SK-N-SH (cell line): ENCODE results near the gene MBNL1. TPM values are rescaled to one million over a fixed set of nuclear protein-coding genes. Genes with fewer than 3 reads are reported as not detected.
A peak's percentile ranks its signal among the peaks of the same experiment; 100 is the strongest.

ENCODE experiments used
- CTCF ChIA-PET: fragments of 300-600, 350-600 bp; formaldehyde crosslinking; extraction: SDS; loops from one replicate; lab custom pipeline; 2021; lab: Yijun Ruan, JAX
- POLR2A ChIA-PET: fragments of 350-600 bp; sonication (Branson Sonifier 250); formaldehyde crosslinking; extraction: SDS; loops from one replicate; lab custom pipeline; 2020; ENCODE audit warnings: antibody characterized with exemption, inconsistent platforms; lab: Yijun Ruan, JAX
- DNase-seq: peaks from one replicate; pipeline ENCODE4 v3.0.0; 2012
- H2AFZ ChIP-seq: fragments of 200-600 bp; sonication (generic); 2 replicates; pipeline ENCODE4 v1.8.1; 2016; ENCODE audit warnings: antibody characterized with exemption, mild to moderate bottlenecking, low read depth
- H3F3A ChIP-seq: fragments of 200-600 bp; sonication (generic); replicated peaks from 2 replicates; pipeline ENCODE3; 2016; ENCODE audit warnings: antibody characterized with exemption, mild to moderate bottlenecking; ENCODE audit not compliant: insufficient read depth
- H3K27ac ChIP-seq, 2 experiments: fragments of 200-500 bp in 1 of 2; fragments of 200-600 bp in 1 of 2; sonication (Bioruptor generic) in 1 of 2; sonication (generic), shearing (Covaris generic) in 1 of 2; 2 replicates each; pipeline versions ENCODE4 v1.5.1 to v1.6.1; 2014 to 2016; ENCODE audit warnings: low read depth in 2 of 2, inconsistent platforms in 1 of 2, low read length in 1 of 2, mild to moderate bottlenecking in 1 of 2, mixed read lengths in 1 of 2
- H3K27me3 ChIP-seq: fragments of 200-600 bp; sonication (generic), shearing (Covaris generic); 2 replicates; pipeline ENCODE4 v1.6.1; 2016; ENCODE audit warnings: mixed run types; ENCODE audit not compliant: insufficient read depth
- H3K36me3 ChIP-seq, 2 experiments: fragments of 200-500 bp in 1 of 2; fragments of 200-600 bp in 1 of 2; sonication (Bioruptor generic) in 1 of 2; sonication (generic) in 1 of 2; replicated peaks in 1 of 2; 2 replicates each; pipeline versions ENCODE3 to v1.5.1; 2014 to 2016; ENCODE audit warnings: low read length in 1 of 2, mild to moderate bottlenecking in 1 of 2; ENCODE audit not compliant: insufficient read depth in 2 of 2, control insufficient read depth in 1 of 2
- H3K4me1 ChIP-seq, 2 experiments: fragments of 200-500 bp in 1 of 2; fragments of 200-600 bp in 1 of 2; sonication (Bioruptor generic) in 1 of 2; sonication (generic), shearing (Covaris generic) in 1 of 2; 2 replicates each; pipeline versions ENCODE4 v1.5.1 to v1.6.1; 2014 to 2016; ENCODE audit warnings: low read depth in 1 of 2, low read length in 1 of 2, mixed run types in 1 of 2; ENCODE audit not compliant: insufficient read depth in 2 of 2, control insufficient read depth in 1 of 2
- H3K4me2 ChIP-seq: fragments of 200-600 bp; sonication (generic), shearing (Covaris generic); 2 replicates; pipeline ENCODE4 v1.6.1; 2017; ENCODE audit warnings: mixed run types
- H3K4me3 ChIP-seq, 2 experiments: fragments of 200-500 bp in 1 of 2; fragments of 200-600 bp in 1 of 2; sonication (Bioruptor generic) in 1 of 2; sonication (generic), shearing (Covaris generic) in 1 of 2; 2 replicates each; pipeline versions ENCODE4 v1.5.1 to v1.8.1; 2014 to 2016; ENCODE audit warnings: low read depth in 2 of 2, inconsistent platforms in 1 of 2, low read length in 1 of 2, mild to moderate bottlenecking in 1 of 2, mixed read lengths in 1 of 2, moderate library complexity in 1 of 2
- H3K79me2 ChIP-seq: fragments of 200-600 bp; sonication (generic); 2 replicates; pipeline ENCODE4 v1.8.1; 2017; ENCODE audit warnings: mild to moderate bottlenecking; ENCODE audit not compliant: insufficient read depth
- H3K9ac ChIP-seq: fragments of 200-600 bp; sonication (generic); 2 replicates; pipeline ENCODE4 v1.6.1; 2017; ENCODE audit warnings: mixed run types
- H3K9me2 ChIP-seq: fragments of 200-600 bp; sonication (generic); 2 replicates; pipeline ENCODE4 v1.6.1; 2017; ENCODE audit warnings: mixed run types
- H3K9me3 ChIP-seq: fragments of 200-600 bp; sonication (generic); 2 replicates; pipeline ENCODE4 v1.6.1; 2017; ENCODE audit warnings: mixed run types, mild to moderate bottlenecking, moderate library complexity
- H4K20me1 ChIP-seq: fragments of 200-600 bp; sonication (generic); 2 replicates; pipeline ENCODE4 v1.6.1; 2017; ENCODE audit warnings: mild to moderate bottlenecking, mixed run types; ENCODE audit not compliant: insufficient read depth
- ELF1 ChIP-seq: IDR thresholded peaks from 2 replicates; pipeline ENCODE4 v1.4.0; 2012
- EZH2phosphoT487 ChIP-seq: fragments of 200-600 bp; sonication (generic); IDR thresholded peaks from 2 replicates; pipeline ENCODE4 v1.6.1; 2017; ENCODE audit warnings: low read depth, mixed run types, mild to moderate bottlenecking, antibody characterized with exemption, moderate library complexity, borderline replicate concordance
- FOXJ3 ChIP-seq: sonication (generic); formaldehyde crosslinking; IDR thresholded peaks from 2 replicates; pipeline ENCODE4 v1.5.1; 2020; ENCODE audit warnings: mild to moderate bottlenecking, missing genetic modification reagents
- GATA2 ChIP-seq: sonication (generic); formaldehyde crosslinking; IDR thresholded peaks from 2 replicates; pipeline ENCODE4 v1.5.0; 2020; ENCODE audit warnings: mild to moderate bottlenecking, missing genetic modification reagents
- JUND ChIP-seq: IDR thresholded peaks from 2 replicates; pipeline ENCODE4 v1.4.0; 2012
- POLR2AphosphoS5 ChIP-seq: IDR thresholded peaks from 2 replicates; pipeline ENCODE4 v1.6.1; 2012; ENCODE audit warnings: low read depth, low read length
- RCOR1 ChIP-seq: fragments of 150-350 bp; IDR thresholded peaks from 2 replicates; pipeline ENCODE4 v1.6.1; 2017; ENCODE audit warnings: antibody characterized with exemption, low read length
- SIN3A ChIP-seq: IDR thresholded peaks from 2 replicates; pipeline ENCODE4 v1.6.1; 2012; ENCODE audit warnings: low read depth, mild to moderate bottlenecking, low read length, moderate library complexity, borderline replicate concordance
- SMC3 ChIP-seq: IDR thresholded peaks from 2 replicates; pipeline ENCODE4 v1.6.1; 2012; ENCODE audit warnings: low read depth, low read length, improper control_type of control experiment
- TAF1 ChIP-seq: IDR thresholded peaks from 2 replicates; pipeline ENCODE4 v1.6.1; 2012; ENCODE audit warnings: low read depth, mild to moderate bottlenecking, low read length, moderate library complexity, borderline replicate concordance
- TCF12 ChIP-seq: IDR thresholded peaks from 2 replicates; pipeline ENCODE4 v1.4.0; 2012
- WGBS: methylation state at CpG from one replicate; pipeline ENCODE4 v1.1.6; 2017; ENCODE audit warnings: low lambda C conversion rate; 5-methylcytosine and 5-hydroxymethylcytosine counted together
- polyA plus RNA-seq, 3 experiments: library from polyadenylated mRNA; depleted of rRNA; stranded (reverse); fragments of >200 nt; gene quantifications; 2 replicates each; pipeline ENCODE4 v1.2.3, GENCODE V29; 2012
- TF ChIP-seq, protein P1 (sequence below): IDR thresholded peaks from 2 replicates; pipeline ENCODE4 v1.4.0; 2012; ENCODE audit warnings: low read depth, borderline replicate concordance
- TF ChIP-seq, protein P2 (sequence below): IDR thresholded peaks from 2 replicates; pipeline ENCODE4 v1.4.0; 2012; ENCODE audit warnings: low read depth
- TF ChIP-seq, protein P3 (sequence below): IDR thresholded peaks from 2 replicates; pipeline ENCODE4 v1.4.0; 2012; ENCODE audit warnings: low read depth, borderline replicate concordance
- TF ChIP-seq, protein P4 (sequence below): fragments of 200-600 bp; sonication (generic); IDR thresholded peaks from 2 replicates; pipeline ENCODE4 v1.6.1; 2017; ENCODE audit warnings: antibody characterized with exemption, mild to moderate bottlenecking, moderate library complexity
- TF ChIP-seq, protein P5 (sequence below): IDR thresholded peaks from 2 replicates; pipeline ENCODE4 v1.6.1; 2012; ENCODE audit warnings: mild to moderate bottlenecking, low read depth, low read length, moderate library complexity

The MBNL1 gene
- polyA plus RNA-seq, 1 of the 3 experiments (the other 2 are of a cell fraction): 44.3 TPM

DNA sequence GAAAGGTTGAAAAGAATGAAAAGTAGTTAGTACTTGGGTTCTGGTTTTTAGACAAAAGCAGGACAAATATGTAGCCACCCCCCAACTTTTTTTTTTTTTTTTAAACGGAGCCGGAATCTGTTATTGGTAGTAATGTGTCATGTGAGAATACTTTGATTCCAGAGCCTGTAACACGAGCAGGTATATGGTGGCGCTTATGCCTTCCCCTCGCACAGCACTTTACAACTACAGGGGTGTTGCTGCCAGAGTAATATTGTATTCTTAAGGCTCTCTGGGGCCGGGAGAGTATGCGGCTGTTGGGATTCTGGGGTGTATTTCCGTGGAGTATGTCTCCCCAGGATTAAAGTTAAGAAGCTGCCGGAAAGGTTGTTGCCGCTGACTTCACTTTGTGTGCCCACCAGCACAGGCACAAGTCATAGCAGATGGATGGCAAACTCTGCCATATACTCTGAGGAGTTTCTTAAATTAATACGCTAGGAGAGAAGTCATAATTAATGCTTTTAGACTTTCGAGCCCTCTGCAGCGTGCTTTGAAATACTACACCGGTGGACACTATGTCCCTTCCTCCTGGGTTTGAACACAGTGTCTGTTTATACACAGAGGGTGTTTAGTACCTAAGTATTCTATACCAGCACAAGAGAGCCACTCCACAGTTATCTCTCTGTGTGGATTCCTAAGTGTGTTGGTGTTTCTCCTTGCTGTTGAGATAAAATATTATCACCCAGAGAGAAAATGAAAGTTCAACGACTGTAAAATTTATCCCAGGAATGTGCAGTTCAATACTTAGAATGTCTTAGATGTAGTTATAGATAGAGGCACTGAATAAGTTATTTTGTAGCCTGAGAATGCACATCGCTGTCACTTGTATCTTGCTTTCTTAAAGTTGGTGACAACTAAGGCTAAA, 1.4 kb downstream of the MBNL1 start:
- ChIA-PET POLR2A (interaction anchor here (1.7 kb wide), 1 partner anchor 29 kb away, joined by 7 read pairs; no protein-coding TSS in a partner anchor), CTCF (interaction anchor here (0.6 to 1.4 kb wide), 3 partner anchors 86 to 303 kb away, joined by 3 read pairs; no protein-coding TSS in a partner anchor)
- Histone ChIP-seq H3K9ac (peak overlapping the region; percentile 96), H3K36me3 (peaks cover 2 to 15% of the 10 kb centered on the region in 2 experiments), H3K4me2 (peak overlapping the region; percentile 87), H2AFZ (peak overlapping the region; percentile 47; the same call in 1 of the 2 replicates), H3K9me3 (no peaks in the 10 kb centered on the region), H4K20me1 (peaks cover 2% of the 10 kb centered on the region), H3F3A (peaks cover 45% of the 10 kb centered on the region), H3K9me2 (no peaks in the 10 kb centered on the region), H3K27ac (peak overlapping the region; percentile 96 to 98), H3K27me3 (no peaks in the 10 kb centered on the region), H3K4me1 (peaks cover 16 to 30% of the 10 kb centered on the region in 2 experiments; a peak in 3 of 4 replicates), H3K79me2 (peaks cover 81% of the 10 kb centered on the region), H3K4me3 (peak overlapping the region; percentile 90 to 94)
- 5% methylated on average over 16 of the region's 16 CpGs for WGBS
- TF ChIP-seq TAF1 (no peak), JUND (0 out of 2 replicates have a peak, but pooled peaks have one; percentile 3), SMC3 (no peak), GATA2 (no peak), RCOR1 (no peak), POLR2AphosphoS5 (peak; percentile 5; the same call in 1 of the 2 replicates), EZH2phosphoT487 (no peak)
- TF ChIP-seq, protein P1, sequence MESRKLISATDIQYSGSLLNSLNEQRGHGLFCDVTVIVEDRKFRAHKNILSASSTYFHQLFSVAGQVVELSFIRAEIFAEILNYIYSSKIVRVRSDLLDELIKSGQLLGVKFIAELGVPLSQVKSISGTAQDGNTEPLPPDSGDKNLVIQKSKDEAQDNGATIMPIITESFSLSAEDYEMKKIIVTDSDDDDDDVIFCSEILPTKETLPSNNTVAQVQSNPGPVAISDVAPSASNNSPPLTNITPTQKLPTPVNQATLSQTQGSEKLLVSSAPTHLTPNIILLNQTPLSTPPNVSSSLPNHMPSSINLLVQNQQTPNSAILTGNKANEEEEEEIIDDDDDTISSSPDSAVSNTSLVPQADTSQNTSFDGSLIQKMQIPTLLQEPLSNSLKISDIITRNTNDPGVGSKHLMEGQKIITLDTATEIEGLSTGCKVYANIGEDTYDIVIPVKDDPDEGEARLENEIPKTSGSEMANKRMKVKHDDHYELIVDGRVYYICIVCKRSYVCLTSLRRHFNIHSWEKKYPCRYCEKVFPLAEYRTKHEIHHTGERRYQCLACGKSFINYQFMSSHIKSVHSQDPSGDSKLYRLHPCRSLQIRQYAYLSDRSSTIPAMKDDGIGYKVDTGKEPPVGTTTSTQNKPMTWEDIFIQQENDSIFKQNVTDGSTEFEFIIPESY: no peak
- TF ChIP-seq, protein P2, sequence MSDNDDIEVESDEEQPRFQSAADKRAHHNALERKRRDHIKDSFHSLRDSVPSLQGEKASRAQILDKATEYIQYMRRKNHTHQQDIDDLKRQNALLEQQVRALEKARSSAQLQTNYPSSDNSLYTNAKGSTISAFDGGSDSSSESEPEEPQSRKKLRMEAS: peak; percentile 26; the same call in 1 of the 2 replicates
- TF ChIP-seq, protein P3, sequence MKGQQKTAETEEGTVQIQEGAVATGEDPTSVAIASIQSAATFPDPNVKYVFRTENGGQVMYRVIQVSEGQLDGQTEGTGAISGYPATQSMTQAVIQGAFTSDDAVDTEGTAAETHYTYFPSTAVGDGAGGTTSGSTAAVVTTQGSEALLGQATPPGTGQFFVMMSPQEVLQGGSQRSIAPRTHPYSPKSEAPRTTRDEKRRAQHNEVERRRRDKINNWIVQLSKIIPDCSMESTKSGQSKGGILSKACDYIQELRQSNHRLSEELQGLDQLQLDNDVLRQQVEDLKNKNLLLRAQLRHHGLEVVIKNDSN: peak; percentile 68
- peak; percentile 44 for DNase-seq

DNA sequence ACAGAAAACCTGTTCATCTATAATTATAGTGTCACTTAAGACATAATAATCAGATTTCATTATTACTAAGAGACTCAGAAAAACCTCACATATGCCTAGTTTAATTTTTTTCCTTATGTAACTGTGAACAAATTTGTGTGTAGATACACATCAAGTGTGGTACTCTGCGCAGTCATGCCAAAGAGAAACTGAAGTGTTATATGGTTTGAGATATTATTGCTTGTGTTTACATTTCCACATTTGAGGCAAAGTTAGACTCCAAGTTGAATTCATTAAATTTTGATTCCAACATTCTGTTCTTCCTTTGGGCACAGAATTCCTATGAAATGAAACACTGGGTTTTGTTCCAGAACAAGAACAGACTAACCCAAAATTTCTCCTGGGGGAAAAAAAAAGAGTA, 2.2 kb downstream of the MBNL1 start:
- Histone ChIP-seq H2AFZ (no peak overlapping the region), H3K27ac (peak overlapping the region; percentile 47 to 96; a peak in 3 of 4 replicates), H3K36me3 (peaks cover 2 to 17% of the 10 kb centered on the region in 2 experiments), H3F3A (peaks cover 42% of the 10 kb centered on the region), H3K79me2 (peaks cover 89% of the 10 kb centered on the region), H3K4me1 (peaks cover 16 to 27% of the 10 kb centered on the region in 2 experiments; a peak in 3 of 4 replicates), H3K27me3 (no peaks in the 10 kb centered on the region), H3K9me2 (no peaks in the 10 kb centered on the region), H3K9ac (peak overlapping the region; percentile 96), H3K4me3 (peak overlapping the region; percentile 90 to 94; a peak in 3 of 4 replicates), H3K4me2 (peak overlapping the region; percentile 87), H3K9me3 (no peaks in the 10 kb centered on the region), H4K20me1 (peaks cover 6% of the 10 kb centered on the region)
- WGBS: 93% methylated on average over 1 of the region's 1 CpG
- no peak for DNase-seq
- POLR2A ChIA-PET: no interaction called here
- CTCF ChIA-PET: interaction anchor here (1.6 kb wide), 2 partner anchors 39 to 87 kb away, joined by 4 read pairs; no protein-coding TSS in a partner anchor
- TF ChIP-seq POLR2AphosphoS5: no peak
- TF ChIP-seq TAF1: no peak
- TF ChIP-seq SIN3A: no peak
- TF ChIP-seq FOXJ3 (CRISPR knock-in tag): no peak
- TF ChIP-seq TCF12: no peak
- TF ChIP-seq, protein P4, sequence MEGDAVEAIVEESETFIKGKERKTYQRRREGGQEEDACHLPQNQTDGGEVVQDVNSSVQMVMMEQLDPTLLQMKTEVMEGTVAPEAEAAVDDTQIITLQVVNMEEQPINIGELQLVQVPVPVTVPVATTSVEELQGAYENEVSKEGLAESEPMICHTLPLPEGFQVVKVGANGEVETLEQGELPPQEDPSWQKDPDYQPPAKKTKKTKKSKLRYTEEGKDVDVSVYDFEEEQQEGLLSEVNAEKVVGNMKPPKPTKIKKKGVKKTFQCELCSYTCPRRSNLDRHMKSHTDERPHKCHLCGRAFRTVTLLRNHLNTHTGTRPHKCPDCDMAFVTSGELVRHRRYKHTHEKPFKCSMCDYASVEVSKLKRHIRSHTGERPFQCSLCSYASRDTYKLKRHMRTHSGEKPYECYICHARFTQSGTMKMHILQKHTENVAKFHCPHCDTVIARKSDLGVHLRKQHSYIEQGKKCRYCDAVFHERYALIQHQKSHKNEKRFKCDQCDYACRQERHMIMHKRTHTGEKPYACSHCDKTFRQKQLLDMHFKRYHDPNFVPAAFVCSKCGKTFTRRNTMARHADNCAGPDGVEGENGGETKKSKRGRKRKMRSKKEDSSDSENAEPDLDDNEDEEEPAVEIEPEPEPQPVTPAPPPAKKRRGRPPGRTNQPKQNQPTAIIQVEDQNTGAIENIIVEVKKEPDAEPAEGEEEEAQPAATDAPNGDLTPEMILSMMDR: no peak
- no peak for TF ChIP-seq EZH2phosphoT487
- TF ChIP-seq ELF1: no peak
- TF ChIP-seq, protein P5, sequence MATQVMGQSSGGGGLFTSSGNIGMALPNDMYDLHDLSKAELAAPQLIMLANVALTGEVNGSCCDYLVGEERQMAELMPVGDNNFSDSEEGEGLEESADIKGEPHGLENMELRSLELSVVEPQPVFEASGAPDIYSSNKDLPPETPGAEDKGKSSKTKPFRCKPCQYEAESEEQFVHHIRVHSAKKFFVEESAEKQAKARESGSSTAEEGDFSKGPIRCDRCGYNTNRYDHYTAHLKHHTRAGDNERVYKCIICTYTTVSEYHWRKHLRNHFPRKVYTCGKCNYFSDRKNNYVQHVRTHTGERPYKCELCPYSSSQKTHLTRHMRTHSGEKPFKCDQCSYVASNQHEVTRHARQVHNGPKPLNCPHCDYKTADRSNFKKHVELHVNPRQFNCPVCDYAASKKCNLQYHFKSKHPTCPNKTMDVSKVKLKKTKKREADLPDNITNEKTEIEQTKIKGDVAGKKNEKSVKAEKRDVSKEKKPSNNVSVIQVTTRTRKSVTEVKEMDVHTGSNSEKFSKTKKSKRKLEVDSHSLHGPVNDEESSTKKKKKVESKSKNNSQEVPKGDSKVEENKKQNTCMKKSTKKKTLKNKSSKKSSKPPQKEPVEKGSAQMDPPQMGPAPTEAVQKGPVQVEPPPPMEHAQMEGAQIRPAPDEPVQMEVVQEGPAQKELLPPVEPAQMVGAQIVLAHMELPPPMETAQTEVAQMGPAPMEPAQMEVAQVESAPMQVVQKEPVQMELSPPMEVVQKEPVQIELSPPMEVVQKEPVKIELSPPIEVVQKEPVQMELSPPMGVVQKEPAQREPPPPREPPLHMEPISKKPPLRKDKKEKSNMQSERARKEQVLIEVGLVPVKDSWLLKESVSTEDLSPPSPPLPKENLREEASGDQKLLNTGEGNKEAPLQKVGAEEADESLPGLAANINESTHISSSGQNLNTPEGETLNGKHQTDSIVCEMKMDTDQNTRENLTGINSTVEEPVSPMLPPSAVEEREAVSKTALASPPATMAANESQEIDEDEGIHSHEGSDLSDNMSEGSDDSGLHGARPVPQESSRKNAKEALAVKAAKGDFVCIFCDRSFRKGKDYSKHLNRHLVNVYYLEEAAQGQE: no peak
